HepG2 (cell line): ENCODE results near the gene ATOH7. TPM values are rescaled to one million over a fixed set of nuclear protein-coding genes. Genes with fewer than 3 reads are reported as not detected.

Experiments
- KLF15 ChIP-seq: sonication (generic); formaldehyde crosslinking; IDR thresholded peaks from 2 replicates; pipeline ENCODE4 v1.8.1; 2023; ENCODE audit warnings: borderline replicate concordance, mild to moderate bottlenecking, inconsistent platforms, missing genetic modification reagents, mixed read lengths
- MAF1 ChIP-seq: sonication (generic); formaldehyde crosslinking; IDR thresholded peaks from 2 replicates; pipeline ENCODE4 v1.5.0; 2020; ENCODE audit warnings: missing genetic modification reagents, borderline replicate concordance
- MBD4 ChIP-seq: IDR thresholded peaks from 2 replicates; pipeline ENCODE4 v1.6.1; 2012; ENCODE audit warnings: low read length, inconsistent platforms, borderline replicate concordance
- SATB2 ChIP-seq: sonication (generic); formaldehyde crosslinking; IDR thresholded peaks from 2 replicates; pipeline ENCODE4 v1.5.0; 2020; ENCODE audit warnings: missing genetic modification reagents
- TAF1 ChIP-seq: sonication (generic); formaldehyde crosslinking; IDR thresholded peaks from 2 replicates; pipeline ENCODE4 v1.4.0; 2020; ENCODE audit warnings: missing genetic modification reagents
- THAP9 ChIP-seq: sonication (generic); formaldehyde crosslinking; IDR thresholded peaks from 2 replicates; pipeline ENCODE4; 2020; ENCODE audit warnings: missing genetic modification reagents, mild to moderate bottlenecking, borderline replicate concordance
- ZC3H4 ChIP-seq: sonication (generic); formaldehyde crosslinking; IDR thresholded peaks from 2 replicates; pipeline ENCODE4 v1.4.0; 2020; ENCODE audit warnings: missing genetic modification reagents, borderline replicate concordance
- ZFP36L1 ChIP-seq: sonication (generic); formaldehyde crosslinking; IDR thresholded peaks from 2 replicates; pipeline ENCODE4 v1.8.0; 2022; ENCODE audit warnings: mild to moderate bottlenecking, missing genetic modification reagents, moderate library complexity
- ZNF547 ChIP-seq: sonication (generic); formaldehyde crosslinking; IDR thresholded peaks from 2 replicates; pipeline ENCODE4 v1.5.1; 2020; ENCODE audit warnings: mild to moderate bottlenecking, missing genetic modification reagents
- ZNF598 ChIP-seq: sonication (generic); formaldehyde crosslinking; IDR thresholded peaks from 2 replicates; pipeline ENCODE4 v1.5.1; 2020; ENCODE audit warnings: mild to moderate bottlenecking, missing genetic modification reagents, borderline replicate concordance
- ZNF607 ChIP-seq: sonication (generic); formaldehyde crosslinking; IDR thresholded peaks from 2 replicates; pipeline ENCODE4 v1.5.1; 2020; ENCODE audit warnings: missing genetic modification reagents, mild to moderate bottlenecking, borderline replicate concordance
- ZNF678 ChIP-seq: sonication (generic); formaldehyde crosslinking; IDR thresholded peaks from 2 replicates; pipeline ENCODE4 v1.4.0; 2020; ENCODE audit warnings: mild to moderate bottlenecking, missing genetic modification reagents
- polyA plus RNA-seq, 8 experiments: library from polyadenylated mRNA; depleted of rRNA in 3 of 8; stranded (reverse) in 7 of 8; unstranded in 1 of 8; fragments of >200 nt; fragmentation: Illumina TruSeq in 4 of 8; extraction: Trizol in 4 of 8; gene quantifications; 2 replicates each; pipeline versions ENCODE4 v1.2.1 to v1.2.3, GENCODE V29; 2011 to 2016; ENCODE audit warnings: low read depth in 4 of 8, missing spikeins in 1 of 8, mixed read lengths in 1 of 8; ENCODE audit not compliant: insufficient read depth in 1 of 8
- total RNA-seq, 5 experiments: library from RNA; depleted of rRNA; stranded (reverse); fragments of >200 nt; fragmentation: Illumina TruSeq; extraction: Trizol; gene quantifications; 2 replicates each; pipeline ENCODE4 v1.2.3, GENCODE V29; 2016; ENCODE audit warnings: low read depth in 1 of 5
- TF ChIP-seq, protein P1 (sequence below): sonication (generic); formaldehyde crosslinking; IDR thresholded peaks from one replicate; pipeline ENCODE4 v1.5.1; 2020; ENCODE audit warnings: mild to moderate bottlenecking, missing genetic modification reagents; ENCODE audit errors: not compliant biosample characterization
- TF ChIP-seq, protein P2 (sequence below): sonication (generic); formaldehyde crosslinking; IDR thresholded peaks from 2 replicates; pipeline ENCODE4 v1.4.0; 2020; ENCODE audit warnings: low read depth, mild to moderate bottlenecking, missing genetic modification reagents

ATOH7 gene
- total and polyA plus RNA-seq, 2 of the 13 experiments (the other 11 are each of a cell fraction or from before 2014, with no cell fraction given), result 0.07 to 0.11 TPM

DNA sequence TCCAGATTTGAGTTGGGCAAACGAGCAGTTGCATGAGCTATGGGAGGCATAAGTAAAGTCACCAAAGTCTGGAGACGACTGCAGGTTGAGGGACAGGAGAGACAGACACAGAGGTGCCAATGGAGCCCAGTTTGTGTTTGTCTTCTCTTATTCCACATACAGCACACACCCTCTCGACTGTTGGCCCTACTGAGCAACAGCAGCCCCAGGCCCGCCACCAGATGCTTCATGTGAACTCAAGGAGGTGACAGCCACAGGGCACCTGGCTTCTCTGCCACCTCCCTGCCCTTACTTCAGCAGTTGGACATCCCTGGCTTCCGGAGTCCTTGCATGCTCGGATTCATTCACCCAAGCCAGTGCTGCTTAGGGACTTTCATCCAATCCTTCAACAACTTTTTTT lies 6.5 kb upstream of the ATOH7 start (continued):
- TF ChIP-seq, protein P1, sequence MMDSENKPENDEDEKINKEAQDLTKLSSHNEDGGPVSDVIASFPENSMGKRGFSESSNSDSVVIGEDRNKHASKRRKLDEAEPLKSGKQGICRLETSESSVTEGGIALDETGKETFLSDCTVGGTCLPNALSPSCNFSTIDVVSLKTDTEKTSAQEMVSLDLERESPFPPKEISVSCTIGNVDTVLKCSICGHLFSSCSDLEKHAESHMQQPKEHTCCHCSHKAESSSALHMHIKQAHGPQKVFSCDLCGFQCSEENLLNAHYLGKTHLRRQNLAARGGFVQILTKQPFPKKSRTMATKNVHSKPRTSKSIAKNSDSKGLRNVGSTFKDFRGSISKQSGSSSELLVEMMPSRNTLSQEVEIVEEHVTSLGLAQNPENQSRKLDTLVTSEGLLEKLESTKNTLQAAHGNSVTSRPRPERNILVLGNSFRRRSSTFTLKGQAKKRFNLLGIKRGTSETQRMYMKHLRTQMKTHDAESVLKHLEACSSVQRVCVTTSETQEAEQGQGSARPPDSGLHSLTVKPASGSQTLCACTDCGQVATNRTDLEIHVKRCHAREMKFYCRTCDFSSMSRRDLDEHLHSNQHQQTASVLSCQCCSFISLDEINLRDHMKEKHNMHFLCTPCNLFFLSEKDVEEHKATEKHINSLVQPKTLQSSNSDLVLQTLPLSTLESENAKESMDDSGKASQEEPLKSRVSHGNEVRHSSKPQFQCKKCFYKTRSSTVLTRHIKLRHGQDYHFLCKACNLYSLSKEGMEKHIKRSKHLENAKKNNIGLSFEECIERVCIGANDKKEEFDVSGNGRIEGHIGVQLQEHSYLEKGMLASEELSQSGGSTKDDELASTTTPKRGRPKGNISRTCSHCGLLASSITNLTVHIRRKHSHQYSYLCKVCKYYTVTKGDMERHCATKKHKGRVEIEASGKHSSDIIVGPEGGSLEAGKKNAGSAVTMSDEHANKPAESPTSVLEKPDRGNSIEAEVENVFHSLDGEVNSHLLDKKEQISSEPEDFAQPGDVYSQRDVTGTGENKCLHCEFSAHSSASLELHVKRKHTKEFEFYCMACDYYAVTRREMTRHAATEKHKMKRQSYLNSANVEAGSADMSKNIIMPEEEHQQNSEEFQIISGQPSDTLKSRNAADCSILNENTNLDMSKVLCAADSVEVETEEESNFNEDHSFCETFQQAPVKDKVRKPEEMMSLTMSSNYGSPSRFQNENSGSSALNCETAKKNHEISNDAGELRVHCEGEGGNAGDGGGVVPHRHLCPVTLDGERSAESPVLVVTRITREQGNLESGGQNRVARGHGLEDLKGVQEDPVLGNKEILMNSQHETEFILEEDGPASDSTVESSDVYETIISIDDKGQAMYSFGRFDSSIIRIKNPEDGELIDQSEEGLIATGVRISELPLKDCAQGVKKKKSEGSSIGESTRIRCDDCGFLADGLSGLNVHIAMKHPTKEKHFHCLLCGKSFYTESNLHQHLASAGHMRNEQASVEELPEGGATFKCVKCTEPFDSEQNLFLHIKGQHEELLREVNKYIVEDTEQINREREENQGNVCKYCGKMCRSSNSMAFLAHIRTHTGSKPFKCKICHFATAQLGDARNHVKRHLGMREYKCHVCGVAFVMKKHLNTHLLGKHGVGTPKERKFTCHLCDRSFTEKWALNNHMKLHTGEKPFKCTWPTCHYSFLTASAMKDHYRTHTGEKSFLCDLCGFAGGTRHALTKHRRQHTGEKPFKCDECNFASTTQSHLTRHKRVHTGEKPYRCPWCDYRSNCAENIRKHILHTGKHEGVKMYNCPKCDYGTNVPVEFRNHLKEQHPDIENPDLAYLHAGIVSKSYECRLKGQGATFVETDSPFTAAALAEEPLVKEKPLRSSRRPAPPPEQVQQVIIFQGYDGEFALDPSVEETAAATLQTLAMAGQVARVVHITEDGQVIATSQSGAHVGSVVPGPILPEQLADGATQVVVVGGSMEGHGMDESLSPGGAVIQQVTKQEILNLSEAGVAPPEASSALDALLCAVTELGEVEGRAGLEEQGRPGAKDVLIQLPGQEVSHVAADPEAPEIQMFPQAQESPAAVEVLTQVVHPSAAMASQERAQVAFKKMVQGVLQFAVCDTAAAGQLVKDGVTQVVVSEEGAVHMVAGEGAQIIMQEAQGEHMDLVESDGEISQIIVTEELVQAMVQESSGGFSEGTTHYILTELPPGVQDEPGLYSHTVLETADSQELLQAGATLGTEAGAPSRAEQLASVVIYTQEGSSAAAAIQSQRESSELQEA (CRISPR knock-in tag), result no peak
- no peak for TF ChIP-seq ZFP36L1
- TF ChIP-seq KLF15 (CRISPR knock-in tag), result no peak
- no peak for TF ChIP-seq ZNF607
- TF ChIP-seq, protein P2, sequence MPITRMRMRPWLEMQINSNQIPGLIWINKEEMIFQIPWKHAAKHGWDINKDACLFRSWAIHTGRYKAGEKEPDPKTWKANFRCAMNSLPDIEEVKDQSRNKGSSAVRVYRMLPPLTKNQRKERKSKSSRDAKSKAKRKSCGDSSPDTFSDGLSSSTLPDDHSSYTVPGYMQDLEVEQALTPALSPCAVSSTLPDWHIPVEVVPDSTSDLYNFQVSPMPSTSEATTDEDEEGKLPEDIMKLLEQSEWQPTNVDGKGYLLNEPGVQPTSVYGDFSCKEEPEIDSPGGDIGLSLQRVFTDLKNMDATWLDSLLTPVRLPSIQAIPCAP (CRISPR knock-in tag), result no peak
- TF ChIP-seq TAF1, result no peak
- no peak for TF ChIP-seq ZC3H4
- no peak for TF ChIP-seq ZNF678 (CRISPR knock-in tag)
- no peak for TF ChIP-seq SATB2 (CRISPR knock-in tag)
- TF ChIP-seq MAF1 (CRISPR knock-in tag), result no peak
- no peak for TF ChIP-seq THAP9
- no peak for TF ChIP-seq ZNF547 (CRISPR knock-in tag)
- TF ChIP-seq ZNF598 (CRISPR knock-in tag), result no peak
- TF ChIP-seq MBD4, result no peak
- TF ChIP-seq, all 625 proteins: peak for 0
